Lower lobe of right lung (tissue), 2 donors: Measurements from ENCODE around the gene ELF2. TPM values are rescaled to one million over a fixed set of nuclear protein-coding genes. Genes with fewer than 3 reads are reported as not detected.

Experiments
- ATAC-seq, 2 donors: fragments of 200-7000 bp; cut with Tn5 transposase; one replicate each; pipeline ENCODE4 v1.9.1; 2020 to 2022; ENCODE audit warnings: mild to moderate bottlenecking in 2 of 2, moderate library complexity in 2 of 2
- DNase-seq: peaks from one replicate; pipeline ENCODE4 v3.0.0-alpha.2; 2020
- H3K27ac ChIP-seq: fragments of 200-600 bp; one replicate; pipeline ENCODE4 v1.8.0; 2022
- H3K27me3 ChIP-seq: fragments of 200-600 bp; one replicate; pipeline ENCODE4 v1.8.0; 2022; ENCODE audit warnings: low read depth
- H3K36me3 ChIP-seq: fragments of 200-600 bp; one replicate; pipeline ENCODE4 v1.8.0; 2022; ENCODE audit warnings: mild to moderate bottlenecking
- H3K4me1 ChIP-seq: fragments of 200-600 bp; one replicate; pipeline ENCODE4 v1.8.0; 2022
- H3K4me3 ChIP-seq: fragments of 200-600 bp; one replicate; pipeline ENCODE4 v1.8.0; 2022; ENCODE audit warnings: mild to moderate bottlenecking
- H3K9me3 ChIP-seq: fragments of 200-600 bp; one replicate; pipeline ENCODE4 v1.8.0; 2022
- CTCF ChIP-seq: fragments of 200-600 bp; IDR thresholded peaks from one replicate; pipeline ENCODE4 v1.8.0; 2022; ENCODE audit warnings: antibody characterized with exemption, mild to moderate bottlenecking
- intact Hi-C: fragments of 100-400 bp; cut with DNase I; formaldehyde crosslinking; loops from one replicate; pipeline ENCODE4 v1.11.0; 2022
- total RNA-seq: library from RNA; stranded (reverse); fragmentation: NEBNext Ultra II Directional; extraction: Animal tissue kit (Norgen Biotek cat#: 25700); gene quantifications from one replicate; pipeline ENCODE4 v1.2.1, GENCODE V29; 2021
- donor health status: DM: no; HTN: yes; CAD: no; lungs with severe emphysema.

Gene ELF2
- total RNA-seq, 1 donor from 2014 or later = 54.0 TPM

GRCh38 chr4:139099366-139099982 lies 77.5 kb downstream of the ELF2 start:
- intact Hi-C loops = no loop called here
- peak; percentile 88 to 92 for ATAC-seq
- peak; percentile 88 for TF ChIP-seq CTCF

GRCh38 chr4:139092271-139092670 lies 84.7 kb downstream of the ELF2 start:
- intact Hi-C loops = no loop called here
- Histone ChIP-seq H3K4me3 (no peak overlapping the region), H3K9me3 (no peaks in the 10 kb centered on the region), H3K27ac (no peak overlapping the region), H3K36me3 (peaks cover 5% of the 10 kb centered on the region), H3K4me1 (no peaks in the 10 kb centered on the region), H3K27me3 (no peaks in the 10 kb centered on the region)
- DNase-seq (no peak), ATAC-seq (no peak)
- no peak for TF ChIP-seq CTCF

More at GRCh38 chr4:139099366-139099982, 77.5 kb downstream of the ELF2 start:
- DNase-seq = no peak
- Histone ChIP-seq H3K36me3 (no peaks in the 10 kb centered on the region), H3K4me1 (no peaks in the 10 kb centered on the region), H3K9me3 (no peaks in the 10 kb centered on the region), H3K27ac (no peak overlapping the region), H3K4me3 (no peak overlapping the region), H3K27me3 (no peaks in the 10 kb centered on the region)

DNA sequence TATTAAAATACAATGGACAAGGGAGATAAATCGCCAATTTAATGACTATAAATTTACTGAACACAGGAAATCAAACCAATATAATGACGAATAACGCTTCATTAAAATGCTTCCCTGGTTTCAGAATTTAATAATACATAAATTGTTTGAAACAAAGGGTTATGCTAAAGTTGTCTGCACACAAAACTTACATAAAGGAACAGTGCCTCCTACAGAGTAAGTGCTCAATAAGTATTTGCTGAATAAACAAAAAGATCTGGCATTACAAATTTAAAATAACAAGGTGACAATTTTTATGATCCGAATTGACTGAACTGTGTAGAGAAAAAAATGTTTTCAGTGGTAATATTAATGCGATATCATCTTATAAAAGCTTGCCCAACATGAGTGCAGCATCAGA lies 91.9 kb downstream of the ELF2 start:
- Histone ChIP-seq H3K27me3 (no peaks in the 10 kb centered on the region), H3K27ac (peak overlapping the region; percentile 94), H3K4me3 (peak overlapping the region; percentile 87), H3K36me3 (no peaks in the 10 kb centered on the region), H3K9me3 (no peaks in the 10 kb centered on the region), H3K4me1 (peaks cover 37% of the 10 kb centered on the region)
- intact Hi-C loops = no loop called here
- no peak for TF ChIP-seq CTCF
- no peak for DNase-seq
- no peak for ATAC-seq

DNA sequence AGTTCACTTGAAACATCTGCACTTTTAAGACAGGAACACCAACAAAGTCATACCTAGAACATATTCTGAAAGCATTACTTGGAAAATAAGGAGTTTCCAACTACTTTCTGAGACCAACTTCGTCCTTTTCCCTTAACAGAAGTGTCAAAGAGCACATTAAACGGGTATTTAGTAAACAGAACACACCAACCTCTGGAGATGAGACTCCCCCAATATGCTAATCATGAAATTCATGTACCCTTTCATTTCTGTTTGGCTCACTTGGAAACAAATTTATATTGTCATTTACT lies 92.3 kb downstream of the ELF2 start:
- no peak for ATAC-seq
- no peaks in the 10 kb centered on the region for H3K9me3 ChIP-seq
- H3K27ac ChIP-seq = peak overlapping the region; percentile 94
- peaks cover 37% of the 10 kb centered on the region for H3K4me1 ChIP-seq
- peak overlapping the region; percentile 87 for H3K4me3 ChIP-seq
- TF ChIP-seq CTCF = no peak
- no peaks in the 10 kb centered on the region for H3K27me3 ChIP-seq
- H3K36me3 ChIP-seq = no peaks in the 10 kb centered on the region
- intact Hi-C loops = no loop called here
- DNase-seq = no peak

DNA sequence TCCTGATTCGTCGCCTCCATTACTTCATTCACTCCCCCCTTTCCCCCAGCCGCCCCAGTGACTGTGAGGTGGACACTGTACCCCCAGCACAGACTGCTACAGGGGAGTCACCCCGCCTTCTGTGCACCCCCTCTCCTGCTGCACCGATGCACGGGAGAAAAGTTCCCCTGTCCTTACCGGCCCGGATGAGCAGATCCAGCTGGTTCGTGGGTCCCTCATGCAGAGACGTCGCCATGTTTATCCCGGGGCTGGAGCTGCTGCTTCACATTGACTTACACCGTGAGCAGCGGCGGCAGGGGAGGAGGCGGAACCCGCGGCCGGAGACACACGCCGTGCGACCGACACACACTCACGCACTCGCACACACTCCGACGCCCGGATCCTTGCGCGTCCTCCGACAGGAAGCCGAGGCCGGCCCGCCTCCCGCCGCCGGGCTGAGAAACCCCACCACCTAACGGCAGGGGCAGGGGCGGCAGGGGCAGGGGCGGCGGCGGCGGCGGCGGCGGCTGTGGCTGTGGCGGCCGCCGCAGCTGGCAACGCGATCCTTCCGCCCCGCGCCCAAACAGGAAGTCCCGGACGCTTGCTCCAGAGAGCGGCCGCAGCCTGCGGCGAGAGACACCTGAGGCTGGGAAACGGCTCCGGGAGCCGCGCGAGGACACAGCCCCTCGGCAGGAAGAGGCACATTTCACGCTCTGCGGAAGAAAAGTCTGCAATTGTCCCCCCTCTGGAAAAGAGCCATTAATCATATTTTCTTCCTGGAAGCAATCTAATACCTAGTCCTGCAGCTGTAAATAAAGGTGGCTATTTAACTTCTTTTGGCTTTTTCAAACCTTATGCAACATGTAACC lies 92.8 kb downstream of the ELF2 start:
- ATAC-seq (peak; percentile 89), DNase-seq (peak; percentile 95)
- H3K9me3 ChIP-seq = no peaks in the 10 kb centered on the region
- H3K27me3 ChIP-seq = no peaks in the 10 kb centered on the region
- peak overlapping the region; percentile 87 for H3K4me3 ChIP-seq
- peak overlapping the region; percentile 94 for H3K27ac ChIP-seq
- peak; percentile 55 for TF ChIP-seq CTCF
- intact Hi-C loops = no loop called here
- H3K4me1 ChIP-seq = peaks cover 41% of the 10 kb centered on the region
- no peaks in the 10 kb centered on the region for H3K36me3 ChIP-seq
